GM18517 (cell line): ENCODE results near the gene TMEM245.
"Not testable (repeated sequence)": the region's sequence is repeated elsewhere in the genome, so short reads cannot be mapped to it uniquely, and the experiment has no call there.

Experiments
- ATAC-seq: cut with Tn5 transposase; IDR thresholded peaks from one replicate; pipeline ENCODE4 v1.9.1; 2021; ENCODE audit warnings: mild to moderate bottlenecking, moderate library complexity; ENCODE audit not compliant: unreplicated experiment

Gene TMEM245

DNA sequence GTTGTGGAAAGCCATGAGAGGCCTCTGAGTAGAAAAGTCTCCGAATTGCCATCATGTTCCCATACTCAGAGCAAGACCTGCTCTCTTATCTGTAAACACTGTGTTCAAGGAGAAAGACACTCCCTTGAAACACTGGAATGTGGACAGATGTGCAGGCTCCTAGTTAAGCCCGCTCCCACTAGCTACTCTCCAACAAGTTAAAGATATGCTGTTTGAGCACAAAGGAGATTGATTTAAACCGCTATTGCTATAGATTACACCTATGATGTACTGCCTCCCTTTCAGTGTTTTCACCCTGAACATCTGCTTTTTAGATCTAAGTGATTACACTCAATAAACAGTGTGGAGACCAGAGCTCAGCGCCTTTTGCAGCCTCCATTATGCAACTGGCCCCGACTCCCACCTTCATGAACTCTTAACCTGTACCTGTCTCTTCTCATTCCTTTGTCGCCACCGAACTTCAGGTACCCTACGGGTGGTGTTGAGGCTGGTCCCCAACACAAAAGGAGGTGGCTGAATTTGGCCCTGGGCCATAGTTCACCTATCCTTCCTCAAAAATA lies 47.5 kb downstream of the TMEM245 start:
- ATAC-seq: no peak

DNA sequence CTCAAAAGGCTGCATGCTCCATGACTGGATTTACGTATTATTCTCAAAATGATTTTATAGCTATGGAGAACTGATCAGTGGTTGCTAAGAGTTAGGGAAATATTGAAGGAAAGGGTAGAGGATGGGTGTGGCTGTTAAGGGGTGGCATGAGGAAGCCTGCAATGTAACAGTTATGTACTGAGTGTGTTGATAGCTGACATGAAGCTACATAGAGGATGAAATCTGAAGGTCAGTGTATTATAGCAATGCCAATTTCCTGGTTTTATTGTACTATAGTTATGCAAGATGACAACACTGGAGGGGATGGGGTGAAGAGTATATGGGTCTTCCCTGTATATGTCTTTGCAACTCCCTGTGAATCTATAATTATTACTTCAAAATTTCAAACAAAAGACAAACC lies 51.0 kb downstream of the TMEM245 start:
- ATAC-seq: no peak

DNA sequence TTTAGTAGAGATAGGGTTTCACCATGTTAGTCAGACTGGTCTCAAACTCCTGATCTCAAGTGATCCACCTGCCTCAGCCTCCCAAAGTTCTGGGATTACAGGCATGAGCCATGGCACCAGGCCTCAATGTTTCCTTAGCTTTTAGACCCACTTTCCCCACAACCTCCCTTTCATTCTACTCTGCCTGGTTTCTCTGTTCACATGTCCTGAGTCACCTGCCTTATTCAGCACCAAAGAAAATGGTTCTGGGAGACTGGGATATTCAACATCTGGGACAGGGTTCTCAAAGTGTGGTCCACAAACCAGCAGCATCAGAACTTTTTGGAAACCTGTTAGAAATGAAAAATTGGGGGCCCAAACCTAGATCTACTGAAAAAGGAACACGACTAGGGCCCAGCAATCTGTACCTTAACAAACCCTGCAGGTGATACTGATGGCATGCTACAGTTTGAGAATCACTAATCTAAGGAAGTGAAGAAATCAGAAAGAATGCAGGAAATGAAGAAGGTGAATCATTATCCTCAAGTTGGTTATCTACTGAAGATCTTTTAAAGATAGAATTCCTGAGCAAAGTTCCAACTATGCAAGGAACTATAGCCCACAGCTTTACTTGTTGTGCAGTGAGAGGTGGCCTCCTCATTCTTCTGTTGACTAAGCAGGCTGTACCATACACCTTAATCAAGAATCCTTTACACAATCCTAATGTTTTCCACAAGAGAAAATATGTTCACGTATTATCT lies 54.6 kb downstream of the TMEM245 start:
- ATAC-seq: no peak

DNA sequence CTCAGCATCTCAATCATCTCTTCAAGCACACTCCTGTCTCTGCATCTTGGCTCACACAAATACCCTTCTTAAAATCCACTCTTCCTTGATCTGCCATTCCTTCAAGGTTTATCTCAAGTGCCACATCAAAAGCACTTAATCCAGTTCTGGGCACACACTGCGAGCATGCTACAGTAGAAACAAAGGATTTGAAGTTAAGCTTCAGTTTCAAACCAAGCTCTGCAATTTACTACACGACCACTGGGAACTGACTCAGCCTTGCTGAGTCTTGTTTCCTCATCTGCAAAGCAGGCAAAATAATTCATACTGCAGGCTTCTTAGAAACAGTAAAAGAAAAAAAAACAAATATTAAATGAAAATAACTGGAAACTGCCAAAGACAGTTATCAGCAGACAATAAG lies 56.0 kb downstream of the TMEM245 start:
- no peak for ATAC-seq

DNA sequence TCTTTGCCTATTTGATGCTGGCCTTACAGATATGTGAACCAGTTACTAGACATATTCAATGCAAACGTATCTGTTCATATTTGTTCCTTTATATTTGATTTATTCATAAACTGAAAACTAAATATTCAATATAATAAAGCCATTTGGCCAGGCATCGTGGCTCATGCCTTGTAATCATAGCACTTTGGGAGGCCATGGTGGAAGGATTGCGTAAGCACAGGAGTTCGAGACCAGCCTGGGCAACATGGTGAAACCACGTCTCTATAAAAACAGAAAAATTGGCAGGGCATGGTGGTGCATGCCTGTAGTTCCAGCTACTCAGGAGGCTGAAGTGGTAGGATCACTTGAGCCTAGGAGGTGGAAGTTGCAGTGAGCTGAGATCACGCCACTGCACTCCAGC lies 57.2 kb downstream of the TMEM245 start:
- ATAC-seq: no peak

DNA sequence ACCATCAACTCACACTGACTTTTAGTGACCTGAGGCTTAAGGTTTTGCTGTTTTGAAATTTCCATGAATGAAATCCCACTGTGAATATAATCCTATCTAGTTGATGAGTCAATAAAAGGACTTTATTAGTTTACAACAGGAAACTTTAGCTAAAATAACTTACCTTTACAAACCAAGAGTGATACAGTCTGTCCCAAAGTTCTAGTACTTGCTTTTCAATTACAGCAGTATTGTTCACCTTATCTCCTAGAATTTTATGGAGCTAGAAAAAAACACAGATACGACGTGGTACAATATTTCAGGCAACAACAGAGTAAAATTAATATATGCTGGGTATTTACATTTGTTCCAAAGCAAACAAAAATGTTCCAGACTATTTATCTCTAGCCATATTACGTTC lies 59.6 kb downstream of the TMEM245 start:
- no peak for ATAC-seq

DNA sequence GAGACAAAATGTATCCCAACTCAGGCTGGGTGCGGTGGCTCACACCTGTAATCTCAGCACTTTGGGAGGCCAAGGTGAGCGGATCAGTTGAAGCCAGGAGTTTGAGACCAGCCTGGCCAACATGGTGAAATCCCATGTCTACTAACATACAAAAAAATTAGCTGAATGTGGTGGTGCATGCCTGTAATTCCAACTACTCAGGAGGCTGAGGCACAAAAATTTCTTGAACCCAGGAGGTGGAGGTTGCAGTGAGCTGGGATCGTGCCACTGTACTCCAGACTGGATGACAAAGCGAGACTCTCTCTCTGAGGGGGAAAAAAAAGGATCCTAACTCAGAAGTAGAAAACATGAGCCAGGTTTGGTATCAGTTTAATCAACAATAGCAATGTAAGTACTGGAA lies 66.6 kb downstream of the TMEM245 start:
- not testable (repeated sequence) for ATAC-seq

DNA sequence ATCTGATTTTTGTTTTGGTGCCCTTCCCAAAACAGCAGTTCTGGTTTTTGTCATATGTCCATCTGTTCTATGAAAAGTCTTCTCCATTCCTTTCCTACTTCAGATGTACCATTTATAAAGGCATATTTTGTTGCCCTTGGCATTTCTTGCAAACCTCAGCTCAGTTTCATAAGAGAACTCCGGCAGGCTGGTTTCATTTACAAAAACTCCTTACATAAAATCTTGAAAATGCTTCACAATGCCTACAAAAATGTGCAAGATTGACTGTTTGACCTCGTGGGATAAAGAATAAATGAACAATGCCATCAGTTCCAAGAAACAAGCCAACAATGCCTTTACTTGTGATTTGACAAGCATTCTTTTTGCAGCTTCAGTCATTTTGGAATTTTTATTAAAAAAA lies 67.3 kb downstream of the TMEM245 start:
- ATAC-seq: no peak

DNA sequence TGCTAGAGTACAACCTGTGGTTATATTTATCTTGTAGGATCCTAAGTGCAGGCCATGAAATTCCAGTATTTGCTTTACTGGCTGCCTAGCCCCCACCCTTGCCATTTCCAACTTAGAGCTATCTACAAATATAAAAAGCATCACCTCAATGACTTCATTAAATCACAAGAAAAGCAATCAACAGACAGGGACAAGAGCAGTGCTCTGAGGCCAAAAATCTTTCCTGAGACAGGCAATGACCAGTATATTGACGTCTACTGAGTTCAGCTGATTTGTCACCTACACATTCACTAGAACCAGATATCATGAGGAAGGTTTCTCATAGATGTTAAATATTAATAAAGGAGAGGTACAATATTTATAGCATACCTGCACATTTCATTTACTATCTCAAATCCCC lies 68.0 kb downstream of the TMEM245 start:
- no peak for ATAC-seq

DNA sequence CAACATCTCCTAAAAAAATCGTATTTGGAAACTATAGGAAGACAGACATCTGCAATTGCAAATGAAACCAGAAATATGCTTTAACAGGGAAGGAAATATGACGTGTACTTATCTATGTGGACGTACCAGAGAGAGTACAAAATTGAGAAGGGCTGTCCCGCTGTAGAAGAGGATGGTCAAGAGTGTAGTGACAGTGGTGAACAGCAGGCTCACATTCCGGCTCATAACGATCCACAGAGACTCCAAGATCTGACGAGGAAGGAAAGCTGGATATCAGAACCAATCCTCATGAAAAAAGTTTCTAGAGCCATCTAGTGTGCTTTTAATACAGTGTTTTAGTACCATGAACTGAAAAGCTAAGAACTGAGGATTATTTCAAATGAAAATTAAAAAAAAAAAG lies 69.3 kb downstream of the TMEM245 start:
- no peak for ATAC-seq

DNA sequence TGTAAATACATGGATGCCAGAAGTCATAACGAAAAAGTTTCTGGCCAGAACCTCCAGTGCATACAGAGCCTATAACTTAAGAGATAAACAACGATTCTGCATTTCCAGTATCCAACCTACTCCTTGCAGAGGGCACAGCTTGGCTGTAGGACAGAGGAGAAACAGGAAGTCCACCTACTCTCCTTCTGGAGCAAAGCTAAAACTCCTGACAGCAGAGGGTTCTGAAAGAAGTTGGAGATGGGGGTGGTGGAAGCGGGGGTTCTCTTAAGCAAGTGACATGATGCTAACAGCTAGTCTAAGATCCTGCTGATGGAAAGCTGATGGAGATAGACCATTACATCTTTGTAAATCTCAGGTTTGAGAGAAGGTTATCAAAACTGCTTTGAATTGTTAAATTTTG lies 70.9 kb downstream of the TMEM245 start:
- no peak for ATAC-seq

DNA sequence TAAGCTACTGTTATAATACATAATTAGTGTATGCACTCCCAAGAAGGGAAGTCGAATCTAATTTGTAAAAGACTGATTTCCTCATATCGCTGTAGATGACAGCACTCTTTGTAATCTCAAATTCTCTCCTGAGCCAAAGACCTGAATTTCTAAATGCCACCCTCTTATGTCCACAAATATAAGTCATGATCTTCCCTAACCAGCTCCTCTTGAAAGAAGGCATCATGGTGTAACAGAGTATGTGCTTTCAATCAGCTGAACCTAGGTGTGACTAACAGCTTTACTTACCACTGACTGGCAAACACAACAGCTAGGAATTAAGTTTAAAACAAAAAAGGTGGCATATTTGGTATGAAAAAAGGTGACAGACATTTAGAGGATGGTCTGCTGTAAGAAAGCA lies 72.5 kb downstream of the TMEM245 start:
- no peak for ATAC-seq

DNA sequence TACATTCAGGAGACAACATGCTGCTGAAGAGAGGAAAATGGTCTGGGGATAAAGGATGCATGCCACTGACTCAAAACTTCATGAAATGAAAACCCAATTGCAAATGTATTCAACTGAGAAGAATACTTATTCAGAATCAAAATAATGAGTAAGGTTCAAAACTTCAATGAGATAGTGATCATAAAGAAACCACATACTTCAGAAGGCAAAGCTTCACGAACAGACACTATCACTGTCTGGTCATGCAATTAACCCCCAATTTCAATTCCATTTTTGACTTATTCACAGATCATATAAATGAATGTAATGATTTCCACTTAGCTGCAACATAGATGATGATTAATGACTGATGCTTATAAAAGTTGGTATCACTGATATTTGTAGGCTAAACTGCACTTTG lies 73.4 kb downstream of the TMEM245 start:
- ATAC-seq: no peak

DNA sequence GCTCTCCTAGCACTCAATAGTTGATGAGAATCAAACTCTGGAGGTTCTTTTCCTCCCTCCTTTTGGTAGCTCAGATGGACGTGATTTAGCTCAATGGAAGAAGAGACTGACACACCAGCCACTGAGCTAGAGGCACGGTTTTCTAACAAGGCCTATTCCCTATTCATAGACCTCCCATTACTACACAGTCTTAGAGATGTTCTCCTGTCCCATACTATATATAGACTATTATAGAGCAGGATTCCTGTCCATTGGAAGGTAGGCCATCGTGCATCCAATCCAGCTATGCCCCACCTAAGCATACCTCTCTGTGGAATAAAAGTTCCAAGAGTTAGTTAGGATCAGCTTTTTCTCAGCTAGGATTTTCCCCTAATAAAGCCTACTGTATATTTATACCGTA lies 76.2 kb downstream of the TMEM245 start:
- no peak for ATAC-seq

DNA sequence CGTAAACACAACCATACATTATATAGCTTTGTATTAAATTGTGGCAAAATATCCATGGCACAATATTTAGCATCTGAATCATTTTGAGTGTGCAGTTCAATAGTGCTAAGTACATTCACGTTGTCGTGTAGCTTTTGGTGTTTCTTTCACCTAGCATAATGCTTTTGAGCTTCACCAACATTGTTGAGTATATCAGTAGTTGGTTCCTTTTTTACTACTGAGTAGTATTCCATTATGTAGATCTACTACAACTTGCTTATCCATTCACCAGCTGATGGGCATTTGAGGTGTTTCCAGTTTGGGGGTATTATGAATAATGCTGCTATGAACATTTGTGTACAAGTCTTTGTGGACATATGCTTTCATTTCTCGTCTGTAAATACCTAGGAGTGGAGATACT lies 79.2 kb downstream of the TMEM245 start:
- no peak for ATAC-seq

DNA sequence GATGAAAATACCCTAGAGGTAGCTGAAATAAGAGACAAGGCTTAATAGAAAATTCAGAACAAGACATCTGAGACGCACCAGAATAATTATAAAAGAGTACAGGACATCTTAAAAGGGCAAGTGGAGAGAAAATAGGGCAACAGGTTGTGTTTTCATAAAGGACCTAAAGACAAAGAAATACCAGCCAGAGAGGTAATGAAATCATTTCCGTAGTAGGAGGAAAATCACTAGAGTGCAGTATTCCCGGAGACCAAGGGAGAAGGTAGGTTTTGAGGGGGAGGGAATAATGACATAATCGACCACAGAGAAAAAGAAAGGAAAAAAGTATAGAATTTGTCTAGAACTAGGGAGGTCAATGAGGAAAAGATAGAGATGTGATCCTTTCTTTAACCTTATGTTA lies 80.2 kb downstream of the TMEM245 start:
- no peak for ATAC-seq

DNA sequence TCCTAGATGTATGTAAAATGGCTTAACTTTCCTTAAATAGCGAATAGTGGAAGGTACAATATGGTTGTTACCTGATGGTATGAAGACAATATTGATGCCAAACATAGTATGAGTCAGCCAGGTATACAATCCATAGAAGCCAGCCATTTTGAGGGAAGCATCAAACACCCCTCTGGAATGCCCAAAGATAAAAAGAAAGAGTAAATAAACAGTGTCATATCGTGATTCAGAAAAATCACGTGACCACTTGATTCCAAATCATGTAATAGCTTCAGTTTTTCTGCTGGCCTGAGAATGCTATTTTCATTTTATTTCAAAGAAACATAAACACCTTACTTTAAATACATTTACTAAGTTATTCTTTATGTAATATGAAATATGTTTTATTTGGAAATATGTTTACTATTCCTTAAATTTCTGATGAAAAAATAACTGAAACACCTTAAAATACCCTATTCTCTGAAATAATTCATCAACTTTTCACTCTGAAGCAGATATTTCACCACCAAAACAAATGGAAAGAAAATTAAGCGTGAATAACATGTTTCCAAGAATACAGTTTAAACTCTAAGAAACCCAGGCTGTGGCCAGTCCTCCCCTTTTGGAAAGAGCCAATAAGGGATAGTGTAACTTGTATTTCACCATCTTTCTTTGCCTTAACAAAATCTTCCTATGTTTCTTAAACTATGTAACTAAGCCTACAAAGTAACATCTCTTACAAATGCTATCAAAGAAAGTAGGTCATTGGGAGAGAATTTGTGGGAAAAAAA lies 81.6 kb downstream of the TMEM245 start:
- no peak for ATAC-seq

DNA sequence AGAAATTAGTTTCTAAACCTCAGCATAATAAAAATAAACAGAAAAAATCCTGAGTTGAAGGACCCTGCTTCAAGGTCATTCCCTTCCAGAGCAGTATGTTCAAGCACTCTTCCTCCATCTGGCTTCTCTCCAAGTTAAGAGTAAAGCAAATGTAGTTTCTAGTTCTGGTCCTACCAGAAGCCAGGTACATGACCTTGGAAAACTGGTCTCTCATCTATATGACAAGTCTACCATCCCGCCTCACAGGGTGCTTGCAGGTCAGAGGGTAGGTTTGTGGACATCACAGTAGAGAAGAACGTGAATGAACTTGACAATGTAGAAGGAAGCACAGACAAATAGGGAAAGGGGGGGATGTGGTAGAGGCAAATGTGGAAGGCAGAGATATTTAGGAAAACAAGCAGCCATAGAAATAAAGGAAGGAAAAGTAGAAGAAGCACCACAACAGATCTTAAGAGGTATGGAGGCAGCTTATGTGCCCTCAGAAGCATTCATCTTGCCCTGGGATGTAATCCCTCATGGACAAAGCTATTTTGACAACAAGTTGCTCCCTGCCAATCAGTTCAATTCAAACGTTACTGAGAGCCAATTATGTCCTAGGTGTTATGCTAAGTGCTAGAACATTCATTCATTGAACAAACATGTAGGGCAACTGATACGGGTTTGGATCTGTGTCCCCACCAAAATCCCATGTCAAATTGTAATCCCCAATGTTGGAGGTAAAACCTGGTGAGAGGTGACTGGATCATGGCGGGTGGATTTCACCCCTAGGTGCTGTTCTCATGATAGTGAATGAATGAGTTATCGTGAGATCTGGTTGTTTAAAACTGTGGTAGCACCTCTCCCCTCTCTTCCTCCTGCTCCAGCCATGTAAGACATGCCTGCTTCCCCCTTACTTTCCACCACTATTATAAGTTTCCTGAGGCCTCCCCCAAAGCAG lies 82.7 kb downstream of the TMEM245 start:
- no peak for ATAC-seq

DNA sequence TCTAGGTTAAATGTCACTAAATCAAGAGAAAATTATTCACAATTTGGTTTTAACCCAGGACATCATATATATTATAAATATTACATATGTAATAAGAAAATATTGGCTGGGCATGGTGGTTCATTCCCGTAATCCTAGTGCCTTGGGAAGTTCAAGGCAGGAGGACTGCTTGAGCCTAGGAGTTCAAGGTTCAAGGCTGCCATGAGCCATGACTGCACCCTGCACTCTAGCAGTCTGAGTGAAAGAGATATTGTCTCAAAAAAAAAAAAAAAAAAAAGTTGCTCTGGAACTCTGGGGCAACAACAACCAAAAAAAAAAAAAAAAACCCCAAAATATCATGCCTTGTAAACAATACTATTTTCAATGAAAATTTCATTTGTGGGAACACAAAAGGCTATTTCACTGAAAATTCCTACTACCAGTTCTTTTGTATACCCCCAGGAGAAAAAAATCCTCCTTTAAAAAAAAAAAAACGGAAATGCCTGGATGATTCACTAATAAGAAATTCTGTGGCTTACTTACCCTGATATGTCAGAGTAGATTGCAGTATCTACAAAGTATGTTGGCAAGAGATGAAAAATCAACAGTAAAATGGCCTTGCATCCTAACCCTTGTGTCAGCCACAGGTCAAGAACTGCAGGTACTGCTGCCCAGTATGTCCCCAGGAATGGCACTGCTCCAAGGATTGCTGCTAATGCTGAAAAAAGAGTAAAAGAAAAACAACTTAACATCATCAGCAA lies 83.9 kb downstream of the TMEM245 start:
- ATAC-seq: no peak

DNA sequence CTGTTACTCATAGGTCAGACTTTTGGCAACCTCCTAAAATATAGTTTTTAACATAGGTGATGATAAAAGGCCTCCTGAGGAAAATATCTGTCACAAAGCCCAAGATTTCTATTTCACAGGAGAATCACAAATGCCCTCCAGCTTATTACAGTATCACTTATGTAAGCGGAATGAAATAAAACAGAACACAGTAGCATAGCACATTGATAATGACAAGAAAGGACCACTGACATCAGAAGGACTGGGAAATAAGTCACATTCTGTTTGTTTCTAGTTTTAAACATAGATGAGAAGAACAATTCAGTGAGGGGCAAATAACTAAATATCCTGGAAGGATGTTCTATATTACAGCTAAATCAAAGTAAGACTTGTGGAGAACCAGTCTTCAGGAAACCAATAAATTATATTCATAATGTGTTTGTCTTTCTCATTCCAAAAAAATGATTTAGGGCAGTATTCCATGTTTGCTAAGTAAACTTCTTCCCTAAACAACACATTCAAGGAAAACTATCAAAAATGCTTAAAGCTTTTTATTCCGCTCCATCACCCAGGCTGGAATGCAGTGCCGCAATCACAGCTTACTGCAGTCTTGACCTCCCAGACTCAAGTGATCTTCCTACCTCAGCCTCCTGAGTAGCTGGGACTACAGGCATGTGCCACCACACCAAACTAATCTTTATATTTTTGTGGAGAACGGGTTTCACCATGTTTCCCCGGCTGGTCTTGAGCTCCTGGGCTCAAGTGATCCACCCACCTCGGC lies 85.6 kb downstream of the TMEM245 start:
- no peak for ATAC-seq
